HCT116 (cell line): ENCODE results near the gene TPSD1.

Experiments used
- EZH2 ChIP-seq: fragments of 200-600 bp; sonication (generic); IDR thresholded peaks from 2 replicates; pipeline ENCODE4 v1.6.1; 2017; ENCODE audit warnings: antibody characterized with exemption, mixed run types
- EZH2phosphoT487 ChIP-seq: fragments of 200-600 bp; IDR thresholded peaks from 2 replicates; pipeline ENCODE4 v1.6.1; 2018; ENCODE audit warnings: antibody characterized with exemption, borderline replicate concordance
- POLR2AphosphoS5 ChIP-seq: IDR thresholded peaks from 2 replicates; pipeline ENCODE4 v1.6.1; 2011; ENCODE audit warnings: mild to moderate bottlenecking, low read depth, low read length, moderate library complexity

GRCh38 chr16:1271380-1271723 is 15.5 kb downstream of the TPSD1 start:
- TF ChIP-seq EZH2, result no peak
- TF ChIP-seq EZH2phosphoT487, result no peak
- TF ChIP-seq POLR2AphosphoS5, result no peak
